Measurements from ENCODE around the gene FAM83B.
"Not testable (repeated sequence)": the region's sequence is repeated elsewhere in the genome, so short reads cannot be mapped to it uniquely, and the experiment has no call there.

Gene FAM83B

GRCh38 chr6:54877713-54878317 is 31.2 kb downstream of the FAM83B start:
- H3K27ac ChIP-seq, result no peak overlapping the region
- POLR2A ChIA-PET (ENCODE audit: low non-redundant PET), result no interaction called here
- CTCF ChIA-PET, result no interaction called here
- DNase-seq (ENCODE audit: low spot score), result no peak
- TF ChIP-seq CTCF (conservative IDR thresholded peaks at IDR 0.05; ENCODE audit: low read depth), result no peak

GRCh38 chr6:54878718-54879117 is 32.1 kb downstream of the FAM83B start:
- DNase-seq (ENCODE audit: low spot score), result no peak
- CTCF ChIA-PET, result no interaction called here
- TF ChIP-seq CTCF (conservative IDR thresholded peaks at IDR 0.05; ENCODE audit: low read depth), result no peak
- POLR2A ChIA-PET (ENCODE audit: low non-redundant PET), result no interaction called here
- no peak overlapping the region for H3K27ac ChIP-seq

GRCh38 chr6:54879188-54879985 is 32.8 kb downstream of the FAM83B start:
- peak; percentile 16 for DNase-seq (ENCODE audit: low spot score)
- CTCF ChIA-PET, result no interaction called here
- no peak overlapping the region for H3K27ac ChIP-seq
- POLR2A ChIA-PET (ENCODE audit: low non-redundant PET), result no interaction called here
- no peak for TF ChIP-seq CTCF (conservative IDR thresholded peaks at IDR 0.05; ENCODE audit: low read depth)

GRCh38 chr6:54881067-54881730 is 34.6 kb downstream of the FAM83B start:
- no peak for TF ChIP-seq CTCF (conservative IDR thresholded peaks at IDR 0.05; ENCODE audit: low read depth)
- ChIA-PET POLR2A (ENCODE audit: low non-redundant PET) (no interaction called here), CTCF (no interaction called here)
- no peak for DNase-seq (ENCODE audit: low spot score)
- H3K27ac ChIP-seq, result no peak overlapping the region

- POLR2A ChIA-PET (ENCODE audit: low non-redundant PET); DNase-seq (ENCODE audit: low spot score); H3K27ac ChIP-seq; CTCF ChIA-PET: not testable (repeated sequence)
Observed at GRCh38 chr6:54881891-54882290, 35.3 kb downstream of the FAM83B start.

- H3K27ac ChIP-seq, result no peak overlapping the region
- no peak for TF ChIP-seq CTCF (conservative IDR thresholded peaks at IDR 0.05; ENCODE audit: low read depth)
- CTCF ChIA-PET, result interaction anchor here (0.5 kb wide), 1 partner anchor 61 kb away, joined by 3 read pairs; no protein-coding TSS in a partner anchor
- no peak for DNase-seq (ENCODE audit: low spot score)
- POLR2A ChIA-PET (ENCODE audit: low non-redundant PET), result no interaction called here
Observed at GRCh38 chr6:54886932-54887584, 40.5 kb downstream of the FAM83B start.
